Activated T-cell treated with anti-CD3 and anti-CD28 coated beads, Interleukin-2, amount 50 U/mL, for 4 hours (primary cell): Measurements from ENCODE around the gene PHYHD1. TPM values are rescaled to one million over a fixed set of nuclear protein-coding genes. Genes with fewer than 3 reads are reported as not detected.
A peak's percentile ranks its signal among the peaks of the same experiment; 100 is the strongest.

Experiments
- ATAC-seq, 2 donors: fragments of 200-7000 bp; cut with Tn5 transposase; one replicate each; pipeline ENCODE4 v1.10.0; 2021
- DNase-seq: peaks from one replicate; pipeline ENCODE4 v3.0.0-alpha.2; 2020
- H3K27me3 Mint-ChIP-seq: one replicate; pipeline ENCODE4 v1.8.0; 2021; ENCODE audit warnings: low read depth, mixed read lengths
- H3K36me3 Mint-ChIP-seq: one replicate; pipeline ENCODE4 v1.8.0; 2022; ENCODE audit warnings: mixed read lengths; ENCODE audit not compliant: insufficient read depth
- H3K4me1 Mint-ChIP-seq: one replicate; pipeline ENCODE4 v1.8.0; 2021; ENCODE audit warnings: low read depth, mixed read lengths
- H3K4me3 Mint-ChIP-seq: one replicate; pipeline ENCODE4 v1.8.0; 2021; ENCODE audit warnings: mild to moderate bottlenecking, moderate library complexity, mixed read lengths
- H3K9me3 Mint-ChIP-seq: one replicate; pipeline ENCODE4 v1.8.0; 2021; ENCODE audit warnings: mixed read lengths
- total RNA-seq, 3 donors: library from RNA; stranded (reverse); gene quantifications; one replicate each; pipeline ENCODE4 v1.2.1, GENCODE V29; 2021

Gene PHYHD1
- total RNA-seq, 3 donors from 2014 or later: 0.20 TPM; not detected in 2

GRCh38 chr9:128909859-128910258, 10.9 kb upstream of the PHYHD1 start:
- Mint-ChIP-seq H3K27me3 (no peaks in the 10 kb centered on the region), H3K36me3 (peaks cover 27% of the 10 kb centered on the region), H3K4me3 (no peak overlapping the region), H3K4me1 (peaks cover 43% of the 10 kb centered on the region), H3K9me3 (no peaks in the 10 kb centered on the region)
- no peak for DNase-seq
- no peak for ATAC-seq

- Mint-ChIP-seq H3K27me3 (no peaks in the 10 kb centered on the region), H3K9me3 (no peaks in the 10 kb centered on the region), H3K4me3 (no peak overlapping the region), H3K36me3 (peaks cover 27% of the 10 kb centered on the region), H3K4me1 (peaks cover 38% of the 10 kb centered on the region)
- ATAC-seq (no peak), DNase-seq (no peak)
These were observed 9.9 kb upstream of the PHYHD1 start for GRCh38 chr9:128910906-128911305.

- Mint-ChIP-seq H3K9me3 (no peaks in the 10 kb centered on the region), H3K4me1 (peaks cover 37% of the 10 kb centered on the region), H3K4me3 (no peak overlapping the region), H3K27me3 (no peaks in the 10 kb centered on the region), H3K36me3 (peaks cover 29% of the 10 kb centered on the region)
- no peak for DNase-seq
- ATAC-seq: no peak
These were observed 9.2 kb upstream of the PHYHD1 start for GRCh38 chr9:128911529-128912035.

GRCh38 chr9:128912270-128912853, 8.4 kb upstream of the PHYHD1 start:
- Mint-ChIP-seq H3K36me3 (peaks cover 32% of the 10 kb centered on the region), H3K9me3 (no peaks in the 10 kb centered on the region), H3K27me3 (no peaks in the 10 kb centered on the region), H3K4me1 (peaks cover 34% of the 10 kb centered on the region), H3K4me3 (peak overlapping the region; percentile 8)
- DNase-seq: no peak
- peak; percentile 53 to 81 for ATAC-seq

- Mint-ChIP-seq H3K36me3 (peaks cover 27% of the 10 kb centered on the region), H3K4me3 (no peak overlapping the region), H3K27me3 (no peaks in the 10 kb centered on the region), H3K4me1 (peaks cover 34% of the 10 kb centered on the region), H3K9me3 (no peaks in the 10 kb centered on the region)
- DNase-seq (no peak), ATAC-seq (no peak)
These were observed 7.5 kb upstream of the PHYHD1 start for GRCh38 chr9:128913048-128913900.

GRCh38 chr9:128913995-128914772, 6.6 kb upstream of the PHYHD1 start:
- Mint-ChIP-seq H3K4me3 (no peak overlapping the region), H3K9me3 (no peaks in the 10 kb centered on the region), H3K36me3 (peaks cover 19% of the 10 kb centered on the region), H3K27me3 (no peaks in the 10 kb centered on the region), H3K4me1 (peaks cover 32% of the 10 kb centered on the region)
- no peak for DNase-seq
- no peak for ATAC-seq

GRCh38 chr9:128916204-128916603, 4.6 kb upstream of the PHYHD1 start:
- peaks cover 24% of the 10 kb centered on the region for H3K4me1 Mint-ChIP-seq

GRCh38 chr9:128916745-128917144, 4.0 kb upstream of the PHYHD1 start:
- ATAC-seq: no peak
- no peak for DNase-seq
- Mint-ChIP-seq H3K27me3 (no peaks in the 10 kb centered on the region), H3K9me3 (no peaks in the 10 kb centered on the region), H3K4me1 (peaks cover 19% of the 10 kb centered on the region), H3K36me3 (peaks cover 16% of the 10 kb centered on the region), H3K4me3 (no peak overlapping the region)

More at GRCh38 chr9:128916204-128916603, 4.6 kb upstream of the PHYHD1 start:
- no peak for ATAC-seq
- no peaks in the 10 kb centered on the region for H3K9me3 Mint-ChIP-seq
- no peak for DNase-seq
- H3K4me3 Mint-ChIP-seq: no peak overlapping the region
- H3K36me3 Mint-ChIP-seq: peaks cover 16% of the 10 kb centered on the region
- H3K27me3 Mint-ChIP-seq: no peaks in the 10 kb centered on the region

- no peak for ATAC-seq
These were observed 3.5 kb upstream of the PHYHD1 start for GRCh38 chr9:128917151-128917849.

GRCh38 chr9:128918921-128919320, 1.9 kb upstream of the PHYHD1 start:
- Mint-ChIP-seq H3K4me3 (no peak overlapping the region), H3K4me1 (peaks cover 3% of the 10 kb centered on the region), H3K27me3 (no peaks in the 10 kb centered on the region), H3K36me3 (peaks cover 10% of the 10 kb centered on the region), H3K9me3 (no peaks in the 10 kb centered on the region)
- DNase-seq: no peak
- no peak for ATAC-seq

More at GRCh38 chr9:128917151-128917849, 3.5 kb upstream of the PHYHD1 start:
- DNase-seq: no peak
- H3K4me1 Mint-ChIP-seq: peaks cover 14% of the 10 kb centered on the region
- H3K27me3 Mint-ChIP-seq: no peaks in the 10 kb centered on the region
- H3K9me3 Mint-ChIP-seq: no peaks in the 10 kb centered on the region
- no peak overlapping the region for H3K4me3 Mint-ChIP-seq
- peaks cover 16% of the 10 kb centered on the region for H3K36me3 Mint-ChIP-seq

- Mint-ChIP-seq H3K4me1 (no peaks in the 10 kb centered on the region), H3K9me3 (no peaks in the 10 kb centered on the region), H3K27me3 (no peaks in the 10 kb centered on the region), H3K36me3 (peaks cover 10% of the 10 kb centered on the region), H3K4me3 (no peak overlapping the region)
- DNase-seq (no peak), ATAC-seq (no peak)
These were observed 1.2 kb upstream of the PHYHD1 start for GRCh38 chr9:128919402-128920089.

- DNase-seq (no peak), ATAC-seq (peak; percentile 61 to 77)
- Mint-ChIP-seq H3K9me3 (no peaks in the 10 kb centered on the region), H3K36me3 (peaks cover 6% of the 10 kb centered on the region), H3K27me3 (no peaks in the 10 kb centered on the region), H3K4me1 (no peaks in the 10 kb centered on the region), H3K4me3 (no peak overlapping the region)
These were observed 1.3 kb downstream of the PHYHD1 start for GRCh38 chr9:128921881-128922763.

GRCh38 chr9:128923493-128923883, 2.7 kb downstream of the PHYHD1 start:
- Mint-ChIP-seq H3K4me1 (peaks cover 5% of the 10 kb centered on the region), H3K9me3 (no peaks in the 10 kb centered on the region), H3K36me3 (no peaks in the 10 kb centered on the region), H3K4me3 (no peak overlapping the region), H3K27me3 (no peaks in the 10 kb centered on the region)
- no peak for DNase-seq
- ATAC-seq: no peak
